ENCODE measurements around the gene CBX2.

- TF ChIP-seq, protein P1, sequence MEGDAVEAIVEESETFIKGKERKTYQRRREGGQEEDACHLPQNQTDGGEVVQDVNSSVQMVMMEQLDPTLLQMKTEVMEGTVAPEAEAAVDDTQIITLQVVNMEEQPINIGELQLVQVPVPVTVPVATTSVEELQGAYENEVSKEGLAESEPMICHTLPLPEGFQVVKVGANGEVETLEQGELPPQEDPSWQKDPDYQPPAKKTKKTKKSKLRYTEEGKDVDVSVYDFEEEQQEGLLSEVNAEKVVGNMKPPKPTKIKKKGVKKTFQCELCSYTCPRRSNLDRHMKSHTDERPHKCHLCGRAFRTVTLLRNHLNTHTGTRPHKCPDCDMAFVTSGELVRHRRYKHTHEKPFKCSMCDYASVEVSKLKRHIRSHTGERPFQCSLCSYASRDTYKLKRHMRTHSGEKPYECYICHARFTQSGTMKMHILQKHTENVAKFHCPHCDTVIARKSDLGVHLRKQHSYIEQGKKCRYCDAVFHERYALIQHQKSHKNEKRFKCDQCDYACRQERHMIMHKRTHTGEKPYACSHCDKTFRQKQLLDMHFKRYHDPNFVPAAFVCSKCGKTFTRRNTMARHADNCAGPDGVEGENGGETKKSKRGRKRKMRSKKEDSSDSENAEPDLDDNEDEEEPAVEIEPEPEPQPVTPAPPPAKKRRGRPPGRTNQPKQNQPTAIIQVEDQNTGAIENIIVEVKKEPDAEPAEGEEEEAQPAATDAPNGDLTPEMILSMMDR (conservative IDR thresholded peaks at IDR 0.05 in 1 of 2, IDR thresholded peaks at IDR 0.05 in 1 of 2; ENCODE audit: low read depth in 1 of 2, low read length in 2 of 2): no peak
- peak; percentile 75 for TF ChIP-seq EZH2 (IDR thresholded peaks at IDR 0.05; ENCODE audit: low read length, missing control alignments)
Measured at GRCh38 chr17:79800325-79801155, 22.6 kb downstream of the CBX2 start.

Measured in fibroblast of lung (primary cell).